H1 (cell line): ENCODE results near the gene PSMG2. TPM values are rescaled to one million over a fixed set of nuclear protein-coding genes. Genes with fewer than 3 reads are reported as not detected.

Experiments
- BRCA1 ChIP-seq: IDR thresholded peaks from 2 replicates; pipeline ENCODE4 v1.6.1; 2012; ENCODE audit warnings: low read depth, low read length, improper control_type of control experiment
- CBX8 ChIP-seq: fragments of 300-800, 300-1000 bp; sonication (generic); IDR thresholded peaks from 2 replicates; pipeline ENCODE4 v1.7.1; 2016; ENCODE audit warnings: low read depth, low read length, borderline replicate concordance
- EZH2 ChIP-seq: fragments of 200-600 bp; sonication (generic); IDR thresholded peaks from 2 replicates; pipeline ENCODE4 v1.7.1; 2012; ENCODE audit warnings: low read depth, mild to moderate bottlenecking, moderate library complexity, low read length, inconsistent platforms; ENCODE audit not compliant: severe bottlenecking
- GTF2F1 ChIP-seq: IDR thresholded peaks from 2 replicates; pipeline ENCODE4 v1.6.1; 2012; ENCODE audit warnings: low read depth, low read length, improper control_type of control experiment, borderline replicate concordance
- TAF7 ChIP-seq: optimal IDR thresholded peaks from 2 replicates; pipeline ENCODE3; 2011; ENCODE audit warnings: low read depth, mild to moderate bottlenecking, inconsistent platforms, low read length, moderate library complexity, borderline replicate concordance
- YY1 ChIP-seq: IDR thresholded peaks from 2 replicates; pipeline ENCODE4 v1.6.1; 2011; ENCODE audit warnings: low read depth, mild to moderate bottlenecking, low read length
- polyA plus RNA-seq, 7 experiments: library from polyadenylated mRNA; depleted of rRNA in 3 of 7; stranded (reverse) in 5 of 7; unstranded in 2 of 7; fragments of >200 nt in 5 of 7; fragments of 200-250 nt in 2 of 7; gene quantifications; 1 replicate in 5 of 7; 2 replicates in 1 of 7; 4 replicates in 1 of 7; pipeline versions ENCODE4 v1.2.1 to v1.2.3, GENCODE V29; 2011 to 2013; ENCODE audit warnings: missing spikeins in 2 of 7, mixed read lengths in 2 of 7
- total RNA-seq: library from RNA; stranded (reverse); fragmentation: NEBNext Ultra II Directional; extraction: Animal tissue kit (Norgen Biotek cat#: 25700); gene quantifications from 2 replicates; pipeline ENCODE4 v1.2.1, GENCODE V29; 2021

The PSMG2 gene
- total and polyA plus RNA-seq, 2 of the 8 experiments (the other 6 are each of a cell fraction or from before 2014, with no cell fraction given) = 52.9 to 79.3 TPM

DNA sequence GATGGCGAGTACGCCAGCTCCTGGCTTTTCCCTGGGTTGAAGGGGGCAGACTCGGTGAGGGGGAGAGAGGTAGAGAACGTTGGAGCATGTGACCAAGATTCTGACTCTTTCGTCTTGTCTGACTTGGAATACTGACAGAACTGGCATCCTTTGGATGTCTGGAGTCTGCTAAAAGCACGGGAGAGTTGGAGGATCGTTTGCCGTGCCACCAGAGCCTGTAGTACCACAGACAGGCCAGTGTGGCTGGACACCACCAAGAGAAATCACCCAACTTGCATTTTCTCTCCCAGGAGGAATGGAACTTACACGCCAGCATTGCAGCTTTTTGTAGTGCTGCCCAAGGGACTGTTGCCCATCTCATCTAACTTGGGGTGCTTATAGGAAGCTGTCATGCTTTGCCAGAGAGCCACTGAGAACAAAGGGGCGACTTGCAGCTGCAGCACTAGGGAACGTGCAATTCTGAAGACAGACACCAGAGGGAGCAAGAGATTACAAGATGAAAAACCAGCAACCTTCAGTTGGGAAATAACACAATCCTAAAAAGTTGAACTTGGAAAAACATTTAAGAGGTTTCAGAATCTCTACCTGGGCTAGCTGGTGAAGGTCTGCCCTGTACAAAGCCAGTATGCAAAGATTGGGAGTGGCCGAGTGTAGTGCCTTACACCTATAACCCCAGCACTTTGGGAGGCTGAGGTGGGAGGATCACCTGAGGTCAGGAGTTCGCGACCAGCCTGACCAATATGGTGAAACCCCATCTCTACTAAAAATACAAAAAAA lies 24.1 kb downstream of the PSMG2 start (continued):
- TF ChIP-seq BRCA1 (no peak), GTF2F1 (no peak), YY1 (no peak), CBX8 (no peak), TAF7 (no peak), EZH2 (no peak)
